ENCODE results near the gene KANSL1. TPM values are rescaled to one million over a fixed set of nuclear protein-coding genes. Genes with fewer than 3 reads are reported as not detected.

The KANSL1 gene
- total RNA-seq, 1 donor from 2014 or later, result 136 TPM

GRCh38 chr17:46121165-46121764 lies 72.0 kb downstream of the KANSL1 start:
- H3K27ac Mint-ChIP-seq, result no peak overlapping the region
- no peaks in the 10 kb centered on the region for H3K9me3 Mint-ChIP-seq
- no peaks in the 10 kb centered on the region for H3K27me3 ChIP-seq
- peaks cover 36% of the 10 kb centered on the region for H3K4me1 ChIP-seq
- no peaks in the 10 kb centered on the region for H3K36me3 ChIP-seq
- peaks cover 9% of the 10 kb centered on the region for H3F3A ChIP-seq (ENCODE audit: low read depth)
- TF ChIP-seq EZH2 (IDR thresholded peaks at IDR 0.05), result no peak
- TF ChIP-seq CTCF (IDR thresholded peaks at IDR 0.05), result no peak
- TF ChIP-seq EZH2phosphoT487 (IDR thresholded peaks at IDR 0.05), result no peak
- peaks cover 98% of the 10 kb centered on the region for H4K20me1 ChIP-seq (ENCODE audit: low read depth)
- no peaks in the 10 kb centered on the region for H3K27me3 Mint-ChIP-seq (ENCODE audit: insufficient read depth, low read depth)
- H3K4me1 Mint-ChIP-seq, result peaks cover 35% of the 10 kb centered on the region
- H2AFZ ChIP-seq (replicated peaks), result no peak overlapping the region
- H3K4me3 Mint-ChIP-seq, result no peak overlapping the region
- no peak overlapping the region for H3K4me3 ChIP-seq
- H3K9me3 ChIP-seq (ENCODE audit: low read depth), result no peaks in the 10 kb centered on the region
- H3K36me3 Mint-ChIP-seq, result peaks cover 19% of the 10 kb centered on the region
- H3K9ac ChIP-seq, result no peak overlapping the region
- H3K79me2 ChIP-seq (ENCODE audit: low read depth), result peaks cover 99% of the 10 kb centered on the region
- DNase-seq (ENCODE audit: low spot score), result no peak
- H3K27ac ChIP-seq, result no peak overlapping the region
- no peak overlapping the region for H3K4me2 ChIP-seq

- H3K4me3 ChIP-seq, result no peak overlapping the region
- H2AFZ ChIP-seq (replicated peaks), result no peak overlapping the region
- no peaks in the 10 kb centered on the region for H3K36me3 ChIP-seq
- Mint-ChIP-seq H3K9me3 (no peaks in the 10 kb centered on the region), H3K4me3 (no peak overlapping the region), H3K27me3 (ENCODE audit: insufficient read depth, low read depth) (no peaks in the 10 kb centered on the region), H3K36me3 (peaks cover 24% of the 10 kb centered on the region), H3K4me1 (peaks cover 40% of the 10 kb centered on the region), H3K27ac (no peak overlapping the region)
- peaks cover 9% of the 10 kb centered on the region for H3F3A ChIP-seq (ENCODE audit: low read depth)
- H3K27me3 ChIP-seq, result no peaks in the 10 kb centered on the region
- H4K20me1 ChIP-seq (ENCODE audit: low read depth), result peaks cover 98% of the 10 kb centered on the region
- H3K4me2 ChIP-seq, result no peak overlapping the region
- H3K9ac ChIP-seq, result no peak overlapping the region
- H3K27ac ChIP-seq, result no peak overlapping the region
- no peak for DNase-seq (ENCODE audit: low spot score)
- H3K4me1 ChIP-seq, result peaks cover 36% of the 10 kb centered on the region
- peaks cover 99% of the 10 kb centered on the region for H3K79me2 ChIP-seq (ENCODE audit: low read depth)
- H3K9me3 ChIP-seq (ENCODE audit: low read depth), result no peaks in the 10 kb centered on the region
- TF ChIP-seq EZH2phosphoT487 (IDR thresholded peaks at IDR 0.05), result no peak
- no peak for TF ChIP-seq EZH2 (IDR thresholded peaks at IDR 0.05)
These were observed 72.7 kb downstream of the KANSL1 start for GRCh38 chr17:46120537-46120936.

GRCh38 chr17:46120078-46120477 lies 73.2 kb downstream of the KANSL1 start:
- no peak overlapping the region for H3K4me2 ChIP-seq
- H3K4me3 ChIP-seq, result no peak overlapping the region
- no peaks in the 10 kb centered on the region for H3K27me3 Mint-ChIP-seq (ENCODE audit: insufficient read depth, low read depth)
- peaks cover 41% of the 10 kb centered on the region for H3K4me1 Mint-ChIP-seq
- H3K27ac ChIP-seq, result no peak overlapping the region
- no peaks in the 10 kb centered on the region for H3K27me3 ChIP-seq
- peaks cover 27% of the 10 kb centered on the region for H3K36me3 Mint-ChIP-seq
- H3K9me3 Mint-ChIP-seq, result no peaks in the 10 kb centered on the region
- H3K9me3 ChIP-seq (ENCODE audit: low read depth), result no peaks in the 10 kb centered on the region
- peaks cover 36% of the 10 kb centered on the region for H3K4me1 ChIP-seq
- H4K20me1 ChIP-seq (ENCODE audit: low read depth), result peaks cover 98% of the 10 kb centered on the region
- H2AFZ ChIP-seq (replicated peaks), result no peak overlapping the region
- H3K9ac ChIP-seq, result no peak overlapping the region
- H3K27ac Mint-ChIP-seq, result no peak overlapping the region
- peaks cover 9% of the 10 kb centered on the region for H3F3A ChIP-seq (ENCODE audit: low read depth)
- TF ChIP-seq EZH2 (IDR thresholded peaks at IDR 0.05) (no peak), EZH2phosphoT487 (IDR thresholded peaks at IDR 0.05) (no peak), CTCF (IDR thresholded peaks at IDR 0.05) (no peak)
- H3K4me3 Mint-ChIP-seq, result no peak overlapping the region
- no peaks in the 10 kb centered on the region for H3K36me3 ChIP-seq
- H3K79me2 ChIP-seq (ENCODE audit: low read depth), result peaks cover 99% of the 10 kb centered on the region
- DNase-seq (ENCODE audit: low spot score), result no peak

- DNase-seq (ENCODE audit: low spot score), result no peak
- H4K20me1 ChIP-seq (ENCODE audit: low read depth), result peaks cover 100% of the 10 kb centered on the region
- Mint-ChIP-seq H3K4me1 (peaks cover 39% of the 10 kb centered on the region), H3K27me3 (ENCODE audit: insufficient read depth, low read depth) (no peaks in the 10 kb centered on the region), H3K4me3 (no peak overlapping the region), H3K9me3 (no peaks in the 10 kb centered on the region), H3K27ac (no peak overlapping the region), H3K36me3 (peaks cover 24% of the 10 kb centered on the region)
- peaks cover 100% of the 10 kb centered on the region for H3K79me2 ChIP-seq (ENCODE audit: low read depth)
- H3K27me3 ChIP-seq, result no peaks in the 10 kb centered on the region
- TF ChIP-seq EZH2phosphoT487 (IDR thresholded peaks at IDR 0.05), result no peak
- no peak for TF ChIP-seq CTCF (IDR thresholded peaks at IDR 0.05)
- TF ChIP-seq EZH2 (IDR thresholded peaks at IDR 0.05), result no peak
- no peak overlapping the region for H3K9ac ChIP-seq
- no peak overlapping the region for H3K4me2 ChIP-seq
- H3F3A ChIP-seq (ENCODE audit: low read depth), result peaks cover 9% of the 10 kb centered on the region
- peak overlapping the region; percentile 27 for H3K27ac ChIP-seq
- H3K4me1 ChIP-seq, result peaks cover 35% of the 10 kb centered on the region
- no peaks in the 10 kb centered on the region for H3K9me3 ChIP-seq (ENCODE audit: low read depth)
- no peak overlapping the region for H3K4me3 ChIP-seq
- no peak overlapping the region for H2AFZ ChIP-seq (replicated peaks)
- H3K36me3 ChIP-seq, result no peaks in the 10 kb centered on the region
These were observed 74.3 kb downstream of the KANSL1 start for GRCh38 chr17:46118964-46119363.
